Astrocyte (in vitro differentiated cells and primary cell): ENCODE measurements around the gene S100A9. TPM values are rescaled to one million over a fixed set of nuclear protein-coding genes. Genes with fewer than 3 reads are reported as not detected.

Experiments used
- DNase-seq: peaks from one replicate; pipeline ENCODE4 v3.0.0-alpha.2; 2010; ENCODE audit warnings: low read depth
- FAIRE-seq: peaks from 2 replicates; lab custom pipeline; 2011; peaks lifted over from hg19 to GRCh38; lab: Jason Lieb, UNC
- H2AFZ ChIP-seq: 2 replicates; pipeline ENCODE4 v1.6.0; 2012; ENCODE audit warnings: low read depth, low read length, inconsistent platforms
- H3K27ac ChIP-seq: 2 replicates; pipeline ENCODE4 v1.5.1; 2011; ENCODE audit warnings: low read depth, low read length, inconsistent platforms
- H3K27me3 ChIP-seq: 2 replicates; pipeline ENCODE4 v1.6.0; 2011; ENCODE audit warnings: low read length, inconsistent platforms; ENCODE audit not compliant: insufficient read depth
- H3K36me3 ChIP-seq: 2 replicates; pipeline ENCODE4 v1.5.1; 2011; ENCODE audit warnings: low read length, inconsistent platforms; ENCODE audit not compliant: insufficient read depth
- H3K4me1 ChIP-seq: 2 replicates; pipeline ENCODE4 v1.5.1; 2011; ENCODE audit warnings: low read length, inconsistent platforms; ENCODE audit not compliant: insufficient read depth
- H3K4me2 ChIP-seq: 2 replicates; pipeline ENCODE4 v1.6.0; 2012; ENCODE audit warnings: low read length, inconsistent platforms
- H3K4me3 ChIP-seq: 2 replicates; pipeline ENCODE4 v1.5.1; 2011; ENCODE audit warnings: low read depth, mild to moderate bottlenecking, low read length, inconsistent platforms; ENCODE audit not compliant: insufficient read depth
- H3K79me2 ChIP-seq: 2 replicates; pipeline ENCODE4 v1.6.0; 2012; ENCODE audit warnings: mild to moderate bottlenecking, low read length, inconsistent platforms; ENCODE audit not compliant: insufficient read depth
- H3K9ac ChIP-seq: 2 replicates; pipeline ENCODE4 v1.6.0; 2012; ENCODE audit warnings: mild to moderate bottlenecking, low read length, inconsistent platforms
- H3K9me3 ChIP-seq: 2 replicates; pipeline ENCODE4 v1.5.1; 2012; ENCODE audit warnings: low read depth, mild to moderate bottlenecking, low read length, inconsistent platforms; ENCODE audit not compliant: insufficient read depth
- H4K20me1 ChIP-seq: 2 replicates; pipeline ENCODE4 v1.6.0; 2012; ENCODE audit warnings: low read length, inconsistent platforms; ENCODE audit not compliant: insufficient read depth
- H3K27ac Mint-ChIP-seq: one replicate; pipeline ENCODE4 v1.8.0; 2021; ENCODE audit warnings: mild to moderate bottlenecking, mixed read lengths; ENCODE audit not compliant: unreplicated experiment
- H3K27me3 Mint-ChIP-seq: one replicate; pipeline ENCODE4 v1.8.0; 2021; ENCODE audit warnings: low read depth, mixed read lengths; ENCODE audit not compliant: unreplicated experiment
- H3K36me3 Mint-ChIP-seq: one replicate; pipeline ENCODE4 v1.8.0; 2021; ENCODE audit warnings: low read depth, mixed read lengths; ENCODE audit not compliant: unreplicated experiment
- H3K4me1 Mint-ChIP-seq: one replicate; pipeline ENCODE4 v1.8.0; 2021; ENCODE audit warnings: low read depth, mixed read lengths; ENCODE audit not compliant: unreplicated experiment
- H3K4me3 Mint-ChIP-seq: one replicate; pipeline ENCODE4 v1.8.0; 2021; ENCODE audit warnings: mild to moderate bottlenecking, moderate library complexity, mixed read lengths; ENCODE audit not compliant: unreplicated experiment
- H3K9me3 Mint-ChIP-seq: one replicate; pipeline ENCODE4 v1.8.0; 2021; ENCODE audit warnings: mild to moderate bottlenecking, mixed read lengths; ENCODE audit not compliant: unreplicated experiment
- EZH2 ChIP-seq: IDR thresholded peaks from 2 replicates; pipeline ENCODE4 v1.6.1; 2012; ENCODE audit warnings: mild to moderate bottlenecking, low read length, inconsistent platforms; ENCODE audit not compliant: insufficient read depth
- total RNA-seq: library from RNA; stranded (reverse); gene quantifications from 2 replicates; pipeline ENCODE4 v1.2.1, GENCODE V29; 2021
- TF ChIP-seq, protein P1 (sequence below): IDR thresholded peaks from 2 replicates; pipeline ENCODE4 v1.5.1; 2011; ENCODE audit warnings: low read depth, mild to moderate bottlenecking, inconsistent platforms, low read length, moderate library complexity; ENCODE audit not compliant: insufficient read depth

The S100A9 gene
- total RNA-seq, 1 donor from 2014 or later, result 1.8 TPM

- H2AFZ ChIP-seq, result no peak overlapping the region
- no peaks in the 10 kb centered on the region for H3K4me1 ChIP-seq
- no peak overlapping the region for H3K4me3 Mint-ChIP-seq
- H3K79me2 ChIP-seq, result no peaks in the 10 kb centered on the region
- peak overlapping the region; percentile 43 for H3K27ac Mint-ChIP-seq
- H3K27me3 ChIP-seq, result no peaks in the 10 kb centered on the region
- H3K9me3 Mint-ChIP-seq, result no peaks in the 10 kb centered on the region
- H3K27me3 Mint-ChIP-seq, result peaks cover 58% of the 10 kb centered on the region
- peaks cover 2% of the 10 kb centered on the region for H3K36me3 Mint-ChIP-seq
- H3K27ac ChIP-seq, result no peak overlapping the region
- H3K36me3 ChIP-seq, result no peaks in the 10 kb centered on the region
- no peaks in the 10 kb centered on the region for H3K4me1 Mint-ChIP-seq
- no peak for DNase-seq
- no peak for TF ChIP-seq EZH2
- TF ChIP-seq, protein P1, sequence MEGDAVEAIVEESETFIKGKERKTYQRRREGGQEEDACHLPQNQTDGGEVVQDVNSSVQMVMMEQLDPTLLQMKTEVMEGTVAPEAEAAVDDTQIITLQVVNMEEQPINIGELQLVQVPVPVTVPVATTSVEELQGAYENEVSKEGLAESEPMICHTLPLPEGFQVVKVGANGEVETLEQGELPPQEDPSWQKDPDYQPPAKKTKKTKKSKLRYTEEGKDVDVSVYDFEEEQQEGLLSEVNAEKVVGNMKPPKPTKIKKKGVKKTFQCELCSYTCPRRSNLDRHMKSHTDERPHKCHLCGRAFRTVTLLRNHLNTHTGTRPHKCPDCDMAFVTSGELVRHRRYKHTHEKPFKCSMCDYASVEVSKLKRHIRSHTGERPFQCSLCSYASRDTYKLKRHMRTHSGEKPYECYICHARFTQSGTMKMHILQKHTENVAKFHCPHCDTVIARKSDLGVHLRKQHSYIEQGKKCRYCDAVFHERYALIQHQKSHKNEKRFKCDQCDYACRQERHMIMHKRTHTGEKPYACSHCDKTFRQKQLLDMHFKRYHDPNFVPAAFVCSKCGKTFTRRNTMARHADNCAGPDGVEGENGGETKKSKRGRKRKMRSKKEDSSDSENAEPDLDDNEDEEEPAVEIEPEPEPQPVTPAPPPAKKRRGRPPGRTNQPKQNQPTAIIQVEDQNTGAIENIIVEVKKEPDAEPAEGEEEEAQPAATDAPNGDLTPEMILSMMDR, result no peak
- FAIRE-seq, result no peak
- no peaks in the 10 kb centered on the region for H3K9me3 ChIP-seq
- no peak overlapping the region for H3K4me3 ChIP-seq
- H3K4me2 ChIP-seq, result no peak overlapping the region
- no peak overlapping the region for H3K9ac ChIP-seq
- H4K20me1 ChIP-seq, result no peaks in the 10 kb centered on the region
These were observed 7.4 kb downstream of the S100A9 start for GRCh38 chr1:153364766-153365666.

GRCh38 chr1:153365696-153366095 is 8.0 kb downstream of the S100A9 start:
- no peak overlapping the region for H3K27ac Mint-ChIP-seq
- H3K4me3 Mint-ChIP-seq, result no peak overlapping the region
- no peaks in the 10 kb centered on the region for H4K20me1 ChIP-seq
- no peaks in the 10 kb centered on the region for H3K36me3 ChIP-seq
- no peak overlapping the region for H3K4me3 ChIP-seq
- peaks cover 59% of the 10 kb centered on the region for H3K27me3 Mint-ChIP-seq
- no peaks in the 10 kb centered on the region for H3K9me3 ChIP-seq
- no peak overlapping the region for H2AFZ ChIP-seq
- no peaks in the 10 kb centered on the region for H3K79me2 ChIP-seq
- H3K36me3 Mint-ChIP-seq, result peaks cover 2% of the 10 kb centered on the region
- FAIRE-seq, result no peak
- TF ChIP-seq, protein P1, result no peak
- TF ChIP-seq EZH2, result no peak
- no peaks in the 10 kb centered on the region for H3K4me1 ChIP-seq
- H3K4me1 Mint-ChIP-seq, result no peaks in the 10 kb centered on the region
- no peak overlapping the region for H3K27ac ChIP-seq
- no peaks in the 10 kb centered on the region for H3K27me3 ChIP-seq
- no peak for DNase-seq
- H3K4me2 ChIP-seq, result no peak overlapping the region
- no peak overlapping the region for H3K9ac ChIP-seq
- no peaks in the 10 kb centered on the region for H3K9me3 Mint-ChIP-seq

GRCh38 chr1:153366261-153366660 is 8.6 kb downstream of the S100A9 start:
- H3K27ac Mint-ChIP-seq, result no peak overlapping the region
- H3K79me2 ChIP-seq, result no peaks in the 10 kb centered on the region
- DNase-seq (no peak), FAIRE-seq (no peak)
- TF ChIP-seq, protein P1, result no peak
- no peak for TF ChIP-seq EZH2
- H3K27me3 ChIP-seq, result no peaks in the 10 kb centered on the region
- no peaks in the 10 kb centered on the region for H3K4me1 ChIP-seq
- H3K36me3 ChIP-seq, result no peaks in the 10 kb centered on the region
- no peaks in the 10 kb centered on the region for H3K4me1 Mint-ChIP-seq
- no peaks in the 10 kb centered on the region for H4K20me1 ChIP-seq
- H3K4me3 Mint-ChIP-seq, result no peak overlapping the region
- peaks cover 2% of the 10 kb centered on the region for H3K36me3 Mint-ChIP-seq
- H3K27ac ChIP-seq, result no peak overlapping the region
- no peak overlapping the region for H2AFZ ChIP-seq
- H3K9me3 ChIP-seq, result no peaks in the 10 kb centered on the region
- no peak overlapping the region for H3K9ac ChIP-seq
- H3K4me3 ChIP-seq, result no peak overlapping the region
- no peaks in the 10 kb centered on the region for H3K9me3 Mint-ChIP-seq
- no peak overlapping the region for H3K4me2 ChIP-seq
- H3K27me3 Mint-ChIP-seq, result peaks cover 61% of the 10 kb centered on the region
